GM18951 (cell line): ENCODE data around the gene TMUB1.

Experiments used
- POLR2A ChIP-seq: IDR thresholded peaks from 4 replicates; pipeline ENCODE4 v1.6.1; 2011; ENCODE audit warnings: mild to moderate bottlenecking; ENCODE audit not compliant: insufficient read length, insufficient read depth; ENCODE audit errors: extremely low read depth
- in situ Hi-C: fragments of 300-500 bp; cut with MboI; formaldehyde crosslinking; loops from one replicate; pipeline ENCODE4 v1.12.0; 2022; ENCODE audit warnings: low sequenced_read_pairs, mixed read lengths, inconsistent platforms; ENCODE audit not compliant: unreplicated experiment

Gene TMUB1

DNA sequence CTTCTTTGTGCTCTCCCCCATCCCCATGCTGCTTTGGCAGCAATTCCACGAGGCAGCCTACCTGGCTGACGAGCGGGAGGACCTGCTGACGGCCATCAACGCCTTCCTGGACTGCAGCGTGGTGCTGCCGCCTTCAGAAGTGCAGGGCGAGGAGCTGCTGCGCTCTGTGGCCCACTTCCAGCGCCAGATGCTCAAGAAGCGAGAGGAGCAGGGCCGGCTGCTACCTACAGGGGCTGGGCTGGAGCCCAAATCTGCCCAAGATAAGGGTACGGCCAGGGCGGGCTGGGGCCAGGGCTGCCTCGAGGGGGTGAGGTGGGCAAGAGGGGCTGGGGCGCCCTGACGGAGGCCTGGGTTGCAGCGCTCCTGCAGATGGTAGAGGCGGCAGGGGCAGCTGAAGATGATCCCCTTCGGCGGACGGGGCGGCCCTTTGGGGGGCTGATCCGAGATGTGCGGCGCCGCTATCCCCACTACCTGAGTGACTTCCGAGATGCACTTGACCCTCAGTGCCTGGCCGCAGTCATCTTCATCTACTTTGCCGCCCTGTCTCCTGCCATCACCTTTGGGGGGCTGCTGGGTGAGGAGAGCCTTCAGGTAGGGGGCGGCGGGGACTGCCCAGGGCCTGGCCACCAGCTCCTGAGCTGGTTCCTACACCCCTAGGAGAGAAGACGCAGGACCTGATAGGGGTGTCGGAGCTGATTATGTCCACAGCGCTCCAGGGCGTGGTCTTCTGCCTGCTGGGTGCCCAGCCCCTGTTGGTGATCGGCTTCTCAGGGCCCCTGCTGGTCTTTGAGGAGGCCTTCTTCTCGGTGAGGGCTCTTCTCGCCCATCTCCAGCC, 12.0 kb downstream of the TMUB1 start:
- no peak for TF ChIP-seq POLR2A
- in situ Hi-C loops, result no loop called here

DNA sequence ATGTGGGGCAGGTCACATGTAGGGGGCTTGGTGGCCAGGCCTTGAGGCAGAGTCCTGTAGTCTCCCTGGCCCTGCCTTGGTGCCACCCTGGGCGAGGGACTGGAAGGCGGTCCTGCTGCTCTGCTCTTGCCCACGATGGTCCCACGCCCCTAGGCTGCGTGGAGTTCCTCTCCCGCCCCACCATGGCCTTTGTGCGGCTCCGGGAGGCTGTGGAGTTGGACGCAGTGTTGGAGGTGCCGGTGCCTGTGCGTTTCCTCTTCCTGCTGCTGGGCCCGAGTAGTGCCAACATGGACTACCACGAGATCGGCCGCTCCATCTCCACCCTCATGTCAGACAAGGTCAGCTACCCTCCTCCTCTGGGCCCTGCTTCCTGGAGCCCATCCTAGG, 12.7 kb downstream of the TMUB1 start:
- TF ChIP-seq POLR2A, result no peak

DNA sequence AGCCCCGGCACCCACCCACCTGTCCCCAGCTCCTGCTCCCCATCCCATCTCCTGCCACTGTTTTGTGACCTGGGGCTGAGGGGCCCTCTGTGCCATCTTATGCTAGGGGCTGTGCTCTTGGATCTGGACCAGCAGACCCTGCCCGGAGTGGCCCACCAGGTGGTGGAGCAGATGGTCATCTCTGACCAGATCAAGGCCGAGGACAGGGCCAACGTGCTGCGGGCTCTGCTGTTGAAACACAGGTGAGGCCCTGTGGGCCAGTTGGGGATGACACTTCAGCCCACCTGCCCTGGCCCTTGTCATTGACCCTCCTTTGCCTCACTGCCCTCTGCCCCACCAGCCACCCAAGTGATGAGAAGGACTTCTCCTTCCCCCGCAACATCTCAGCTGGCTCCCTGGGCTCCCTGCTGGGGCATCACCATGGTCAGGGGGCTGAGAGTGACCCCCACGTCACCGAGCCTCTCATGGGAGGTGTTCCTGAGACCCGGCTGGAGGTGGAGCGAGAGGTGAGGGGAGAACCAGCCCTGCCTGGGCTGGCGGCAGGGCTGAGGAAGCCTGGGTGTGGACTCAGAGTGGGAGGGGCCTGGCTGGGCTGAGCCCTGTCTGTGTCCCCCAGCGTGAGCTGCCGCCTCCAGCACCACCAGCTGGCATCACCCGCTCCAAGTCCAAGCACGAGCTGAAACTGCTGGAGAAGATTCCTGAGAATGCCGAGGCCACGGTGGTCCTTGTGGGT, 13.3 kb downstream of the TMUB1 start:
- TF ChIP-seq POLR2A, result no peak
- in situ Hi-C loops, result no loop called here

More for the DNA sequence above, 12.7 kb downstream of the TMUB1 start:
- in situ Hi-C loops, result no loop called here

DNA sequence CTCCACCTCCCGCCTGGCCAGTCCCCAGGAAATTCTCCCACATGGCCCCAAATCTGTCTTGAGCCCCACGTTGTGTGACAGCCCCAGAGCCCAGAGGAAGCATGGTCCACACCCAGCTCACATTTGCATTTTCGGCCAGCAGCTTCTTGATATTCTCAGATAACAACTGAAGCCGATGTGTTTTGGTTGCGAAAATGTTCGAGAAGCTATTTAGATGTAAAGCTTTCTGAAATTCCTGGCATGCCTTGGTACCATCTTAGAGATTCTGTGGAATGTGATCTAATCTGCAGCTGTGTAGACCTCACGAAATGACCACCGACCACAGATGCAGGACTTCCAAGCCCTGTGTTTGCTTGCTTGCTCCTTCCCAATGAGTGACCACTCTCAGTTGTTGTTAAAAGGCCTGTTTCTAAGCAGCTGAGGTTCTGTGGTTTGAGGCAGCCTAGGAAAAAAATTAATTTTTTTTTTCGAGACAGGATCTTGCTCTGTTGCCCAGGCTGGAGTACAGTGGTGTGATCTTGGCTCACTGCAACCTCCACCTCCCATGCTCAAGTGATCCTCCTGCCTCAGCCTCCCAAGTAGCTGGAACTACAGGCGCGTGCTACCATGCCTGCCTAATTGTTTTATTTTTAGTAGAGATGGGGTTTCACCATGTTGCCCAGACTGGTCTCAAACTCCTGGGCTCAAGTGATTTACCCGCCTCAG, 15.1 kb downstream of the TMUB1 start:
- in situ Hi-C loops, result no loop called here

DNA sequence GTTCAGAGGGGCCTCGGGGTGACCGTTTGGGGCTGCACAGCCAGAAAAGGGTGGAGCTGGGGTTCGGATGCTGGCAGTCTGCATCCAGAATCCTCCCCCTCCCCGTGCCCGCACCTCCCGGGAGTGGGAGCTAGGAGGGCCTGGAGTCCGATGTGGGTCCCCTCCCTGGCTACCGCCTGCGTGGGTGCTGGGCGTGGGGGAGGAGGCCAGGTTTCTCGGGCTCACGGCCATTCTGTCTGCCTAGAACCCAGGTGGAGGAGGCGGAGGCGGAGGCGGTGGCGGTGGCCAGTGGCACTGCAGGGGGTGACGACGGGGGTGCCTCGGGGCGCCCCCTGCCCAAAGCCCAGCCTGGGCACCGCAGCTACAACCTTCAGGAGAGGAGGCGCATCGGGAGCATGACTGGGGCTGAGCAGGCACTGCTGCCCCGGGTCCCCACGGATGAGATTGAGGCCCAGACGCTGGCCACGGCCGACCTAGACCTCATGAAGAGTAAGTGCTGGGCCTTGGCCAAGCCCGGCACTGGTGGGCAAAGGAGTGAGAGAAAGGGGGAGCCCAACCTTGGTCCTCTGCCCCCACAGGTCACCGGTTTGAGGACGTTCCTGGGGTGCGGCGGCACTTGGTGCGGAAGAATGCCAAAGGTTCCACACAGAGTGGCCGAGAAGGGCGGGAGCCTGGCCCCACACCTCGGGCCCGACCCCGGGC, 16.9 kb downstream of the TMUB1 start:
- TF ChIP-seq POLR2A, result no peak
- in situ Hi-C loops, result no loop called here

More for the DNA sequence above, 15.1 kb downstream of the TMUB1 start:
- no peak for TF ChIP-seq POLR2A

DNA sequence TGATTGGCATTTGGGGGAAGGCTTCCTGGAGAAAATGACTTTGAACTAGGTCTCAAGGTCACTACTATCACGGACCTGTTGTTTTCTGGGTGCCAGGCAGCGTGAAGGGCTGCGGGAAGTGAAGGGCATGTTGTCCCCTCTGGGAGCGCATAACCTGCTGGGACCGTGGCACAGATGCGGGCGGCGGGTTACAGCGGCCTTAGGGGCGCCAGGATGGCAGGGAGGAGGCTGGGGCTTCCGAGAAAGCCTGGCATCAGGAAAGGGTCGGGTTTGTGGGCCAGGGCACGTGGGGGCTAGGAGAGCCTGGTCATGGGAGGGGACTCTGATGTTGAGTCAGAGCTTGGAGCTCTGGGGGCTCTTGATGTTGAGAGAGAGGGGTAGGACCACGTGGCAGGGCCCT, 17.8 kb downstream of the TMUB1 start:
- in situ Hi-C loops, result no loop called here
- TF ChIP-seq POLR2A, result no peak

DNA sequence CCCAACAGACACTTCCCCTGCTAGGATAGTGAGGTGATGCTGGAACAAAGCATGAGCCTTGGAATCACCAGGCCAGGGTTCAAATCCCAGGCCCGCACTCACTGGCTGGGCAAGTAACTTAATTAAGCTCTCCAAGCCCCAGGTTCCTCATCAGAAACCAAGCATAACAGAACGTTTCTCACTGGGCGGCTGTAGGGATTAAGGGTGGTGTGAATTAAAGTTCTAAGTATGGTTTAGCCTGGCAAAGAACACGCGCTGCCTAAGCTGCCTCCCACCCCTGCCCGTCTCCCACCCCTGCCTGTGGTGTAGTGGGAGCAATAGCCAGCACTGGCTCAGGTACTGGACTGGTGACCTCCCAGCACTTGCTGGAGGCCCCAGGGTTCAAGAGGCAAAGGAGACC, 18.3 kb downstream of the TMUB1 start:
- in situ Hi-C loops, result no loop called here
- no peak for TF ChIP-seq POLR2A

DNA sequence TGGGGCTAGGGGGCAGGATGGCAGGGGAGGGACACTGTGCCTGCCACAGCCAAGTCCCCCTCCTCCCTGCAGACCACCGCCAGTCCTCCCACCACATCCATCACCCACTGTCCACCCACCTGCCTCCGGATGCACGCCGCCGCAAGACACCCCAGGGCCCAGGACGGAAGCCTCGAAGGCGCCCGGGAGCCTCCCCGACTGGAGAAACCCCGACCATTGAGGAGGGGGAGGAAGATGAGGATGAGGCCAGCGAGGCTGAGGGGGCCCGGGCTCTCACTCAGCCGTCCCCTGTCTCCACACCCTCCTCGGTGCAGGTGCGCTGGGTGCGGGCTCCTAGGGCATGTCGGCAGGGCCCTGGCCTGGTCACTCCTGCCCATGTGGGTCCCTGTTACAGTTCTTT, 18.8 kb downstream of the TMUB1 start:
- no peak for TF ChIP-seq POLR2A
- in situ Hi-C loops, result no loop called here

DNA sequence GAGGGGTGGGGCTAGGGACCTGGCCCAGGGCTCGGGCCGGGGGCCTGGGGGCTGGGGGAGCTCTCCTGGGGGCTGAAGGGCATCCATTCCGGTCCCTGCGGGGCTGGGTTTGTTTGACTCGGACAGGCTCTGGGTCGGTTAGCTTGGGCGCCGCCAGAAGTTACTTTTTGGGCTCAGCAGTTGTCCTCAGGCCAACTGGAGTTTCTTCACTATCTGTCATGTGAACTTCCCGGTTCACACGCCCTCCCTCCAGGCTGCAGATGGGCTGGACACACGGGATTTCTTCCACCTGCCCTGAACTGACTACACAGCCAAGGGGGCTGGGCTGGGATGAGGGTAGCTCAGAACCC, 20.1 kb downstream of the TMUB1 start:
- in situ Hi-C loops, result no loop called here
- no peak for TF ChIP-seq POLR2A

DNA sequence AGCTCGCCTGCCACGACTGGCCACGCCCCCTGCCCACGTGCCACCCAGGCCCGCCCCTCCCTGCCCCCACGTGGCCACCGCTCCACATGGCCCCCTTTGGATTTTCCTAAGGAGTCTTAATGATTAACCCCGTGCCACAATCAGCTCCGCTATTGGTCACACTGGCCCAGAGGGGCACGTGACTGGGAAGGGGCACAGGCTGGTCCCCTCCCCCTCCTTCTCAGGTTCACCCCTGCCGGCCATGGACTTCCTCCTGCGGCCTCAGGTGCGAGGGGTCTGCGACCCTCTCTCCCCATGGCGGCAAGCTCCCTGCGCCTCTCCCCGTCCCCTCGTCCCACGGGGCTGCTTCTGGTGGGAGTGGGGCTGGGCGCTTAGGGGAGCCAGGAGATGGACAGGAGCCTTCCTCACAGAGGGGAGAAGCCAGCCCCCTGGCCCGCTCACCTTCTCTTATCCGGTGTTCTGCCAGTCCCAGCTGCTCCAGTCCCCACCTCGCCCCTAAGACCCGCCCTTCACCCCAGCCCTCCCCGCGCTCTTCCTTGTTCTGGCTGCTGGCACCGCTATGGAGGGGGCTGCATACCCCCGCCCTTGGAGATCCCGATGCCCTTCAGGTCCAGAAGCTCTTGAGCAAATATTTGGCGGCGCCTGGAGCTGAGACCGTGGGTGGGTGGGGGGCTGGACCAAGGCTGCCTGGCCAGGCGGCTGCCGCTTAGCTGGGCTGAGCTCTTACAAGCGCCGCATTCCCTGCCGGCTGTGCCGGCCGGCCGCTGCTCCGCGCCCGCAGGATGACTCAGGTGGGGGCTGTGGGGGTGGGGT, 20.7 kb downstream of the TMUB1 start:
- in situ Hi-C loops, result no loop called here

DNA sequence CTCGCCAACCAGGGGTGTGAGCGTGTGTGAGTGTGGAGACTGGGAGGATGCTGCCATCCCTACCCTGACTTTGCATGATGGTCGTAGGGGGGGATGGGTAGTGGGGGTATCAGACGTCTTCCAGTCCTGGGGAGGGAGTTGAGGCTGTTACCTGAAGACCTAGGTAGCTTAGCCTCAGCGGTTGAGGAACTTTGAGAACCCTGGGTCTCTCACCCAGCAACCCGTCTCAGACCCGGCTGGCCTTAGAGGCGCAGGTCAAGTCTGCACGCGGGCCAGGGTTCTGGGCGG, 21.2 kb downstream of the TMUB1 start:
- no peak for TF ChIP-seq POLR2A

More for the DNA sequence above, 20.7 kb downstream of the TMUB1 start:
- TF ChIP-seq POLR2A, result no peak

DNA sequence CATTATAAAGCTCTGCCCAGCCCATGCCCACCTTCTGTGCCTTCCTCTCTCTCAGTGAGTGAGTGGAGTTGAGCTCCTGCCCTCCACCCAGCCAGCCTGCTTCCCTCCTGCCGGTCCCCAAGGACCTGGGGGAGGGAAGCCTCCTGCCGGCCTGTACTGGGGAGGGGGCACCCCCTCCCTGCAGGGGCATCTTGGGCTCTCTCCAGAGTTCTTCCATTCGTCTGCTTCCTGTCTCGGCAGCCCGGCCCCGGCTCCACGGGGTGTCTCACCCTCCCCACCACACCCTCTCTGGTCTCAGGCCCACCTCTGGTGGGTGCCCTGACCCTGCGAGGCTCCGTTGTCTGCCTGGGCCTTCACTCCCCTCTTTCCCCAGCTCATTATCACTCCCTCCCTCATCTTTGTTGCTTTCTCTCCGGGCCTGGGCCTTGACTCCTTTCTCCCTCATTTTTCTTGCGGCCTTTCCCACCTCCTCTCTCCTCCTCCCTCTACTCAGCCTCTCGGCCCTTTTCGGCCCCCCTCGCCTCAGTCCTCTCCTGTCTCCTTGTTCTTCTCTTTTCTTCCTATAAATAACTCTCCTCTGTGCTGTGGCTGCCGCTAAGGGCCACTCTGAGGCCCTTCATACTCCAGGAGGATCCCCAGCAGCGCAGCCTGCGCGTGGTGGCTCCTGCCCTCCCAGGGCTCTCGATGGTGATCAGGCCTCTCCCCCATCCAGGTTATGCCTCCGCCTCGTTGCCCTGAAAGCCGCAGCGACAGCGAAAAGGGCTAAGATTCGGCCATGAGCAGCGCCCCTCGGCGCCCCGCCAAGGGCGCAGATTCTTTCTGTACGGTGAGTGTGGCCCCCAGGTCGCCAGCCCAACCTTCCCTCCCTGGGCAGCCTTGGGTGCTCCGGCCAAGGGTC, 21.8 kb downstream of the TMUB1 start:
- TF ChIP-seq POLR2A, result no peak

More for the DNA sequence above, 21.2 kb downstream of the TMUB1 start:
- in situ Hi-C loops, result no loop called here

More for the DNA sequence above, 21.8 kb downstream of the TMUB1 start:
- in situ Hi-C loops, result no loop called here
